ENCODE data around the gene PRDX1. TPM values are rescaled to one million over a fixed set of nuclear protein-coding genes. Genes with fewer than 3 reads are reported as not detected.
"Not testable (repeated sequence)": the region's sequence is repeated elsewhere in the genome, so short reads cannot be mapped to it uniquely, and the experiment has no call there.

PRDX1 gene
- total and polyA plus RNA-seq, 2 donors = 232 to 491 TPM

GRCh38 chr1:45545553-45546310, 24.0 kb upstream of the PRDX1 start:
- no peaks in the 10 kb centered on the region for H3K36me3 ChIP-seq (ENCODE audit: insufficient read depth)
- WGBS = 85% methylated on average over 7 of the region's 7 CpGs
- H3K27ac ChIP-seq (ENCODE audit: low read depth) = no peak overlapping the region
- H3K4me3 ChIP-seq (ENCODE audit: low read depth, low read length) = no peak overlapping the region
- no peaks in the 10 kb centered on the region for H3K4me1 ChIP-seq (ENCODE audit: insufficient read depth)
- DNase-seq (ENCODE audit: extremely low spot score) = no peak

GRCh38 chr1:45545019-45545493, 23.4 kb upstream of the PRDX1 start:
- no peak for DNase-seq (ENCODE audit: extremely low spot score)
- 52% methylated on average over 6 of the region's 6 CpGs for WGBS
- no peak overlapping the region for H3K4me3 ChIP-seq (ENCODE audit: low read depth, low read length)
- no peaks in the 10 kb centered on the region for H3K4me1 ChIP-seq (ENCODE audit: insufficient read depth)
- H3K36me3 ChIP-seq (ENCODE audit: insufficient read depth) = no peaks in the 10 kb centered on the region
- no peak overlapping the region for H3K27ac ChIP-seq (ENCODE audit: low read depth)

- no peaks in the 10 kb centered on the region for H3K36me3 ChIP-seq (ENCODE audit: insufficient read depth)
- H3K27ac ChIP-seq (ENCODE audit: low read depth) = no peak overlapping the region
- DNase-seq (ENCODE audit: extremely low spot score) = no peak
- H3K4me3 ChIP-seq (ENCODE audit: low read depth, low read length) = no peak overlapping the region
- no peaks in the 10 kb centered on the region for H3K4me1 ChIP-seq (ENCODE audit: insufficient read depth)
- WGBS = 80% methylated on average over 4 of the region's 4 CpGs
Measured at GRCh38 chr1:45544530-45544929, 22.8 kb upstream of the PRDX1 start.

GRCh38 chr1:45543581-45544417, 22.1 kb upstream of the PRDX1 start:
- H3K36me3 ChIP-seq (ENCODE audit: insufficient read depth) = no peaks in the 10 kb centered on the region
- 34% methylated on average over 8 of the region's 8 CpGs for WGBS
- H3K4me3 ChIP-seq (ENCODE audit: low read depth, low read length) = no peak overlapping the region
- no peak for DNase-seq (ENCODE audit: extremely low spot score)
- H3K27ac ChIP-seq (ENCODE audit: low read depth) = no peak overlapping the region
- H3K4me1 ChIP-seq (ENCODE audit: insufficient read depth) = no peaks in the 10 kb centered on the region

- H3K27ac ChIP-seq (ENCODE audit: low read depth) = no peak overlapping the region
- no peak overlapping the region for H3K4me3 ChIP-seq (ENCODE audit: low read depth, low read length)
- no peaks in the 10 kb centered on the region for H3K36me3 ChIP-seq (ENCODE audit: insufficient read depth)
- H3K4me1 ChIP-seq (ENCODE audit: insufficient read depth) = no peaks in the 10 kb centered on the region
- no peak for DNase-seq (ENCODE audit: extremely low spot score)
- 77% methylated on average over 4 of the region's 4 CpGs for WGBS
Measured at GRCh38 chr1:45542591-45542990, 20.9 kb upstream of the PRDX1 start.

GRCh38 chr1:45541193-45541592, 19.5 kb upstream of the PRDX1 start:
- Histone ChIP-seq H3K27ac (ENCODE audit: low read depth) (no peak overlapping the region), H3K4me1 (ENCODE audit: insufficient read depth) (no peaks in the 10 kb centered on the region), H3K4me3 (ENCODE audit: low read depth, low read length) (no peak overlapping the region), H3K36me3 (ENCODE audit: insufficient read depth) (no peaks in the 10 kb centered on the region)
- WGBS = 91% methylated on average over 1 of the region's 1 CpG
- DNase-seq (ENCODE audit: extremely low spot score) = no peak

- no peaks in the 10 kb centered on the region for H3K4me1 ChIP-seq (ENCODE audit: insufficient read depth)
- 48% methylated on average over 4 of the region's 4 CpGs for WGBS
- no peaks in the 10 kb centered on the region for H3K36me3 ChIP-seq (ENCODE audit: insufficient read depth)
- H3K27ac ChIP-seq (ENCODE audit: low read depth) = no peak overlapping the region
- no peak overlapping the region for H3K4me3 ChIP-seq (ENCODE audit: low read depth, low read length)
- DNase-seq (ENCODE audit: extremely low spot score) = no peak
Measured at GRCh38 chr1:45536886-45537285, 15.2 kb upstream of the PRDX1 start.

- Histone ChIP-seq H3K36me3 (ENCODE audit: insufficient read depth) (no peaks in the 10 kb centered on the region), H3K4me1 (ENCODE audit: insufficient read depth) (no peaks in the 10 kb centered on the region), H3K4me3 (ENCODE audit: low read depth, low read length) (no peak overlapping the region), H3K27ac (ENCODE audit: low read depth) (no peak overlapping the region)
- DNase-seq (ENCODE audit: extremely low spot score) = no peak
- WGBS = 69% methylated on average over 6 of the region's 6 CpGs
Measured at GRCh38 chr1:45535988-45536766, 14.5 kb upstream of the PRDX1 start.

GRCh38 chr1:45531873-45532272, 10.2 kb upstream of the PRDX1 start:
- Histone ChIP-seq H3K36me3 (ENCODE audit: insufficient read depth) (no peaks in the 10 kb centered on the region), H3K4me1 (ENCODE audit: insufficient read depth) (no peaks in the 10 kb centered on the region)
- 86% methylated on average over 5 of the region's 5 CpGs for WGBS

GRCh38 chr1:45530632-45531135, 9.0 kb upstream of the PRDX1 start:
- no peaks in the 10 kb centered on the region for H3K36me3 ChIP-seq (ENCODE audit: insufficient read depth)
- WGBS = 95% methylated on average over 11 of the region's 11 CpGs
- H3K4me3 ChIP-seq (ENCODE audit: low read depth, low read length) = no peak overlapping the region
- H3K27ac ChIP-seq (ENCODE audit: low read depth) = no peak overlapping the region
- no peak for DNase-seq (ENCODE audit: extremely low spot score)
- no peaks in the 10 kb centered on the region for H3K4me1 ChIP-seq (ENCODE audit: insufficient read depth)

More at GRCh38 chr1:45531873-45532272, 10.2 kb upstream of the PRDX1 start:
- H3K4me3 ChIP-seq (ENCODE audit: low read depth, low read length) = no peak overlapping the region
- H3K27ac ChIP-seq (ENCODE audit: low read depth) = no peak overlapping the region
- DNase-seq (ENCODE audit: extremely low spot score) = no peak

GRCh38 chr1:45526135-45526644, 4.5 kb upstream of the PRDX1 start:
- no peak for DNase-seq (ENCODE audit: extremely low spot score)
- Histone ChIP-seq H3K4me3 (ENCODE audit: low read depth, low read length) (no peak overlapping the region), H3K27ac (ENCODE audit: low read depth) (no peak overlapping the region), H3K36me3 (ENCODE audit: insufficient read depth) (no peaks in the 10 kb centered on the region), H3K4me1 (ENCODE audit: insufficient read depth) (no peaks in the 10 kb centered on the region)
- WGBS = 93% methylated on average over 1 of the region's 1 CpG

GRCh38 chr1:45523975-45524374, 2.3 kb upstream of the PRDX1 start:
- 77% methylated on average over 10 of the region's 10 CpGs for WGBS
- H3K4me3 ChIP-seq (ENCODE audit: low read depth, low read length); DNase-seq (ENCODE audit: extremely low spot score): not testable (repeated sequence)

GRCh38 chr1:45523516-45523915, 1.8 kb upstream of the PRDX1 start:
- WGBS = 66% methylated on average over 2 of the region's 2 CpGs
- H3K36me3 ChIP-seq (ENCODE audit: insufficient read depth); H3K4me1 ChIP-seq (ENCODE audit: insufficient read depth); H3K4me3 ChIP-seq (ENCODE audit: low read depth, low read length); DNase-seq (ENCODE audit: extremely low spot score); H3K27ac ChIP-seq (ENCODE audit: low read depth): not testable (repeated sequence)

More at GRCh38 chr1:45523975-45524374, 2.3 kb upstream of the PRDX1 start:
- not testable (repeated sequence) for H3K4me1 ChIP-seq (ENCODE audit: insufficient read depth); H3K27ac ChIP-seq (ENCODE audit: low read depth); H3K36me3 ChIP-seq (ENCODE audit: insufficient read depth)

Data from urinary bladder (tissue), 4 donors.